NCI-H2081 treated with DMSO at 0.1 percent for 48 hours (cell line): ENCODE measurements around the gene LAMTOR1.
"Not testable (repeated sequence)": the region's sequence is repeated elsewhere in the genome, so short reads cannot be mapped to it uniquely, and the experiment has no call there.

Experiments used
- DNase-seq: peaks from one replicate; lab custom pipeline; 2025; lab: John Stamatoyannopoulos, UW

The LAMTOR1 gene

GRCh38 chr11:72102946-72103753 is at the start of gene LAMTOR1:
LAMTOR1 (minus strand) TSS chr11:72103297; CDS start chr11:72103224, 73 bp downstream.
- DNase-seq: peak; percentile 94

- no peak for DNase-seq
Observed at GRCh38 chr11:72150882-72151281, 47.8 kb upstream of the LAMTOR1 start.

- DNase-seq: no peak
Observed at GRCh38 chr11:72146625-72147024, 43.5 kb upstream of the LAMTOR1 start.

- no peak for DNase-seq
Observed at GRCh38 chr11:72144807-72145565, 41.9 kb upstream of the LAMTOR1 start.

- DNase-seq: not testable (repeated sequence)
Observed at GRCh38 chr11:72142543-72142942, 39.4 kb upstream of the LAMTOR1 start.

GRCh38 chr11:72142086-72142485 is 39.0 kb upstream of the LAMTOR1 start:
- not testable (repeated sequence) for DNase-seq

GRCh38 chr11:72141066-72141465 is 38.0 kb upstream of the LAMTOR1 start:
- DNase-seq: no peak

- DNase-seq: no peak
Observed at GRCh38 chr11:72140661-72141060, 37.6 kb upstream of the LAMTOR1 start.

- DNase-seq: no peak
Observed at GRCh38 chr11:72139500-72139899, 36.4 kb upstream of the LAMTOR1 start.

GRCh38 chr11:72138821-72139390 is 35.8 kb upstream of the LAMTOR1 start:
- no peak for DNase-seq

GRCh38 chr11:72136684-72137262 is 33.7 kb upstream of the LAMTOR1 start:
- DNase-seq: no peak

- DNase-seq: no peak
Observed at GRCh38 chr11:72135891-72136683, 33.0 kb upstream of the LAMTOR1 start.

- not testable (repeated sequence) for DNase-seq
Observed at GRCh38 chr11:72135473-72135872, 32.4 kb upstream of the LAMTOR1 start, which contains the start of gene FOLR3. FOLR3 (plus strand) TSS chr11:72135725; CDS start chr11:72135953, 228 bp downstream.

GRCh38 chr11:72132646-72133045 is 29.5 kb upstream of the LAMTOR1 start:
- no peak for DNase-seq

- no peak for DNase-seq
Observed at GRCh38 chr11:72129381-72129780, 26.3 kb upstream of the LAMTOR1 start.

- no peak for DNase-seq
Observed at GRCh38 chr11:72127923-72128322, 24.8 kb upstream of the LAMTOR1 start.

GRCh38 chr11:72125956-72126355 is 22.9 kb upstream of the LAMTOR1 start:
- DNase-seq: no peak

- DNase-seq: no peak
Observed at GRCh38 chr11:72124046-72124445, 20.9 kb upstream of the LAMTOR1 start.

- no peak for DNase-seq
Observed at GRCh38 chr11:72123117-72123653, 20.1 kb upstream of the LAMTOR1 start.

- DNase-seq: no peak
Observed at GRCh38 chr11:72122607-72123006, 19.5 kb upstream of the LAMTOR1 start.

GRCh38 chr11:72120930-72121329 is 17.8 kb upstream of the LAMTOR1 start:
- no peak for DNase-seq
